Neural cell (in vitro differentiated cells): ENCODE measurements around the gene SRA1.

Experiments
- CTCF ChIP-seq: fragments of 450-650 bp; IDR thresholded peaks from 2 replicates; pipeline ENCODE4 v1.5.1; 2014; ENCODE audit warnings: antibody characterized with exemption, mild to moderate bottlenecking, moderate library complexity; ENCODE audit not compliant: poor library complexity, severe bottlenecking
- EP300 ChIP-seq: fragments of 450-650 bp; conservative IDR thresholded peaks from 2 replicates; pipeline ENCODE4 v1.6.1; 2014; ENCODE audit warnings: antibody characterized with exemption, mild to moderate bottlenecking, moderate library complexity; ENCODE audit not compliant: poor library complexity, severe bottlenecking
- EZH2 ChIP-seq: fragments of 200-600, 300-800 bp; shearing (Covaris generic), sonication (generic); IDR thresholded peaks from 2 replicates; pipeline ENCODE4 v1.6.1; 2014; ENCODE audit warnings: antibody characterized with exemption, low read length, borderline replicate concordance, mild to moderate bottlenecking; ENCODE audit not compliant: insufficient read depth, poor library complexity, severe bottlenecking
- MXI1 ChIP-seq: fragments of 450-650 bp; conservative IDR thresholded peaks from 2 replicates; pipeline ENCODE4 v1.6.1; 2014; ENCODE audit warnings: antibody characterized with exemption, mild to moderate bottlenecking; ENCODE audit not compliant: poor library complexity, severe bottlenecking
- POLR2AphosphoS5 ChIP-seq: IDR thresholded peaks from 2 replicates; pipeline ENCODE4 v1.6.1; 2012
- RAD21 ChIP-seq: fragments of 450-650 bp; conservative IDR thresholded peaks from 2 replicates; pipeline ENCODE4 v1.6.1; 2014; ENCODE audit warnings: antibody characterized with exemption, mild to moderate bottlenecking, moderate library complexity
- REST ChIP-seq: IDR thresholded peaks from 2 replicates; pipeline ENCODE4 v1.6.1; 2012; ENCODE audit warnings: borderline replicate concordance
- SMC3 ChIP-seq: fragments of 450-650 bp; conservative IDR thresholded peaks from 2 replicates; pipeline ENCODE4 v1.6.1; 2014; ENCODE audit warnings: antibody characterized with exemption, mild to moderate bottlenecking, moderate library complexity; ENCODE audit not compliant: poor library complexity
- TAF1 ChIP-seq: IDR thresholded peaks from 2 replicates; pipeline ENCODE4 v1.6.1; 2012; ENCODE audit warnings: low read depth

GRCh38 chr5:140565780-140566095 is 8.5 kb upstream of the SRA1 start:
- TF ChIP-seq CTCF (no peak), EZH2 (no peak), POLR2AphosphoS5 (no peak), EP300 (no peak), SMC3 (no peak), MXI1 (no peak), TAF1 (no peak), REST (no peak), RAD21 (no peak)
